Fibroblast of skin of abdomen (primary cell): ENCODE results near the gene JADE1.

ENCODE experiments used
- DNase-seq: peaks from one replicate; pipeline ENCODE4 v3.0.0-alpha.2; 2013

The JADE1 gene

DNA sequence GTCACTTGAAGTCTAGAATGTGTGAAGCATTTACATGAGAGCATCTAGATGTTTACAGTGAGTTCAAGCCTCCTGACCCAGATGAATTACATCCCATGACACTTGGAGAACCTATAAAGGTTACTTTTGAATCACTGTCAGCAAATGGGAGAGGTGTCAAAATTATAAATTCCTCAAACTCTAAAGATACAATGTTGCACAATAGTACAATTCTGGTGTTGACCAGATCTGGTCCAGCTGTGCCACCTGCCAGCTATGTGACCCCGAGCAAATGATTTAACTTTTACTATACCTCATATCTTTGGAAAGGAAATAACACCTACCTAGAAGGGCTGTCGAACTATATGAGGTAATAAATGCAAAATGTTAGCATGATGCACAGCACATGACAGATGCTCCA, 69.8 kb downstream of the JADE1 start:
- no peak for DNase-seq

DNA sequence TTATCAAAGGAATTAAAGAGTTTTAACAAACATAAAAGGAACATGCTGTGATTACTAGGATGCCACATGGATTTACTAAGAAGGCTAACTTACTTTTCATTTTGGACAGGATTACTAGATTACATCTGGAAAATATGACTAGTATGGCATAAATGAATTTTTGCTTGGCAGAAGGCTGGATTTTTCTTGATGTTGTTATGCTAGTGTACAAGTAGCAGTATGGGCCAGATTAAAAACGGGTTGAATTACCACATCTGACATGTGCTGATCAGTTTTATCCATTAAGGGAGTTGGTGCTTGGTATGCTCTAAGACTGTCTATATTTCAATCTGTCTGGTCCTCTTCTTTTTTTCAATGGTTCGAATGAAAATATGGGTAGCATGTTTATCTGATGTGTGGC, 70.5 kb downstream of the JADE1 start:
- DNase-seq: no peak

DNA sequence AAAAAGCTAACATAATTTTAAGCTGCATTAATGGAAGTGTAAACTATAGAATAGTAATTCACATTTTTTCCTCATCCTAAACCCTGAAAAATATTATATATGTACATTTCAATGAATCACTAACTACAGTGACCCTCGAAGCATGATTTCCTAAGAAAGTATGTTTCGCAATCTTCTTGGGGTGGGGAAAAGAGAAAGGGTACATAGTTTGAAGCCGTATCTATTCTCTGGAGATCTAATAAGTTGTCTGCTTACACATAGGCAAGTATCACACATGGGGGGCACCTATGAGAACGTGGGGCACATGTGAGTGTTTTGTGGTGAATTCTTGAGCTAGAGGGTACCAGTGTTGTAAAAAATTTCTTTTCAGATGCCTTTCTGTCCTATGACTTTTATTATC, 71.2 kb downstream of the JADE1 start:
- DNase-seq: no peak

DNA sequence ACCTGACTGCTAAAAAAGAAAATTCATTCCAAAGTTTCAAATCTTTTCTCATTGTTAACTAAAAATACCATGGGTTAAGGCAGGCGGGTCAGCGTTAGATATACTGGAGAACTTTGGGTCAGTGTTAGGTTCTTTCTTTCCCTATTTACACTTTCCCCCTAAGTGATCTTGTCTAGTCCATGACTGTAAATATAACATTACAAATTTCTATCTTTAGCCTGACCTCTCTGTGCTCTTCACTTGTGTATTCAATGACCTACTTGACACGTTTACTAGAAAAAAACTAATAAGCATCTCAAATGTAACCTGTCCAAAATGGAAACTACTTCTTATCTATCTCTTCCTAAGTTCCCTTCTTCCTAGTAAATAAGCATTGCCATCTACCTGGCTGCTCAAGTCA, 95.3 kb downstream of the JADE1 start:
- DNase-seq: no peak

DNA sequence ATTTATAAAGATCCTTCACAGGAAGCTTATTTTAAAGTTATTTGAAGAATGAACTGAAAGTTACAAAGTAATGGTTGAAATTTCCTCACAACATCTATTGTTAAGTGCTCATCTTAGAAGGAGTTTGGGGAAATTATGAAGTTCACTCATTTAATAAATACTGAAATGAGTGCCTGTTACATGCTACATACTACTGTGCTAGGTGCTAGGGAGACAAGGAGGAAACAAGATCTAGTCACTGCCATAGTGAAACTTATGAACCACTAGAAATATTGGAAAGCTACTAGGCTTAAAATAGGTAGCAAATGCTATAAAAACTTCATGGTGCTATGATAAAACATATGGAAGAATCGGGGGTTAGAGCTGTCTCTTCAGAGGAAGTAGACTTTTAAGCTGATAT, 97.1 kb downstream of the JADE1 start:
- no peak for DNase-seq

DNA sequence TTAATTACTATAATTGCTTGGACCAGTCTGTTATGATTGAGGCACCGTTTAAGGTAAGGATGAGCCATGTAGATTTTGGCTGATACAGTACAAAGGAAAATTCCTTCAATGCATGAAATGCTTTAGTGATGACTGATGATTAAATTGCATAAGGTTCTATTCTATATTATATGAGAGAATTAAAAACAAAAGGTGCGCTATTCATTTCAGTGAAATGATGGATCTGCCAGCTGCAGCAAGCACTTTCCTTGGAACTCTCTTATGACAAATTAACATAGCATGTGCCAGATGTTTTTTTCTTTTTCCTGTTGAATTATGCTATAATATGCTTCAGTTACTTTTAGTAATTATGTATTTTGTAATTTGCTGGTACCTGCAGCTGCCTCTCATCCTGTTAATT, 98.5 kb downstream of the JADE1 start:
- DNase-seq: no peak

DNA sequence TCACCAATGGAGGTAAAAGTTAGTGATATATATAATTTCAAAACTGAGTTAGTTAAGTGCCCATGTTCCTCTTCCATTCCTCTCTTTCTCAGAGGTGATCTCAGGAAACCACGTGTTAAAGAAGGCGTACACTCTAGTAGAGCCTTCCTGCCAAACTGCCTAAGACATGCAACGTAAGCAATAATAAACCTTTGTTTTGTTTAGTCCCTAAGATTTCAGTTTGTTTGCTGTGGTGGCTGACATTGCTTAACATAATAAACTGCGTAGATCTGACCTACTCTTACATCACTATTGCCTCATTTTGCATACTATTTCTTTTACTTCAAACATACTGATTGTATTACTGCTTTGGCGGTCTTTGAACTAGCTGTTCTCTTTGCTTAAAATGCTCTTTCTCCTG, 99.2 kb downstream of the JADE1 start:
- DNase-seq: no peak

DNA sequence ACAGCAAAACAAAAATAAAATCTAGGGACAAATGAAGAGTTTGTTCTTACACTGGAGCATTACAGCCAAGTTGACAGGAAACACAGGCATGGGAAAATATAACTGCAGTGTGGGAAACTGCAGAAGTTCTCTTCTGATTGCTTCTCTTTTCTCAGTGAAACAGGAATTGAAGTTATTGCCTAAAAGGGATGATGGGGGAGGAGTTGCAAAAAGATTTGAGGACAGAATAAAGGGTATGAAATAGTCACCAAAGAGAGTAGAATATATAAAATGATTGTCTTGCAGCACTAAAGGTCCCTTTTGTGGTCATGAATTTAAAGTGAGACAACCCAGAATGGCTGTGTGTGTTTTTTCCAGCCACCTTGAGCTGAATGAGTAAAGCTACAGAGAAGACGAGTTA, 103.7 kb downstream of the JADE1 start:
- no peak for DNase-seq

DNA sequence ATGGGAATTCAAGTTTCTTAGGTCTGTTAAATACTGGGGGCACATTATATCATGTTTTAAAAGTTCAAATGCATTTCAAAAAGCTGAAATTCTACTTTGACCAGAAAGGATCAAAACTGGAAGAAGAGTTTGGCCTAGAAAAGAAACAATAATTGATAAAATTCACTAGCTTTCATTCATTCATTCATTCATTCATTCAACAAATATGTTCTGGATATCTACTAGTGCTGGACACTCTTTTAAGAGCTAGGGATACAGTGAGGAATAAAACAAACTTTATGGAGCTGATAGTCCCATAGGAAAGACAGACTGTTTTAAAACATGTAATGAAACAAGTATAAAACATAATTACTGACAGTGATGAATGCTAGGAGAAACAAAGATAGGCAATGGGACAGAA, 106.0 kb downstream of the JADE1 start:
- no peak for DNase-seq

DNA sequence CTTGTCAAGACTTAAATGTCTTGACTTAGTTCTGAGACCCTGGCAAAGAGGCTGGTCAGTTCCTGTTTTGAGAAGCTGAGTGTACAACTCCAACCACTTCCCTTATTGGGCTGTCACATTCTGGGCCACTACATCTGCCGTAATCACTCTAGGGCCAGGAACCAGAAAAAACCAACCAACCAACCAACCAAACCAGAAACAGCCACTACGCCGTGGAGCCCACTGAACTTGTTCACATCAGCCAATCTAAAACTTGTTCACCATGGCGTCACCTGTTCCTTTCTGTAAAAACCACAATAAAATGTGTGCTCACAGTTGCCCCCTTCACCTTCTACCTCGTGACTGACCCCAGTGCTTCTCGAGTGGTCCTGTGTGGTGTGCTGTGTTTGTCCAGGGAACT, 107.3 kb downstream of the JADE1 start:
- DNase-seq: no peak

DNA sequence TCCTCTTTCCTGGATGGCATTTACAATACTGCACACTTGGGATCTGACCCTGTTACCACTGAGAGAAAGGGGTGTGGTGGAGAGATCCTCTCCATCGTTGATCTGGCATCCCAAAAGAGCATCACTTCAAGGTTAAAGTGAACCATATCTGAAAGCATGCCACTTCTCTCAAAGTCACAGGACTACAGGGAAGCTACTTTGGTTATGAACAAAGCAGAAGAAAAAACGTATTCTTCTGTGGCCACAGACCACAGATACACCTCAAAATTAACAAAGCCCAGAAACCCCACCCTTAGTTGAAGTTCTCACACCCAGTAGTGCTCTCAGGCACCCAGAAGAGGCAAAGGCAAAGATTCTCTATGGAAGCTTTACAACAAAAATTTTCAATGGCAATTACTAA, 108.3 kb downstream of the JADE1 start:
- no peak for DNase-seq

DNA sequence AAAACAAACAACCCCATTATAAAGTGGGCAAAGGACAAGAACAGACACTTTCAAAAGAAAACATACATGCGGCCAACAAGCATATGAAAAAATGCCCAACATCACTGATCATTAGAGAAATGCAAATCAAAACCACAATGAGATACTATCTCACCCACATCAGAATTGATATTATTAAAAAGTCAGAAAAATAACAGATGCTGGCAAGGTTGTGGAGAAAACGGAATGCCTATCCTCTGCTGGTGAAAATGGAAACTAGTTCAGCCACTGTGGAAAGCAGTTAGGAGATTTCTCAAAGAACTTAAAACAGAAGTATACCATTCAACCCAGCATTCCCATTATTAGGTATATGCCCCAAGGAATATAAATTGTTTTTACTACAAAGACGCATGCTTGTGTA, 112.5 kb downstream of the JADE1 start:
- DNase-seq: no peak
